C4-2B (cell line): ENCODE results near the gene C2CD3.

ENCODE experiments used
- ZFX ChIP-seq: fragments of 450-650 bp; IDR thresholded peaks from 2 replicates; pipeline ENCODE4 v1.6.1; 2017
- TF ChIP-seq, protein P1 (sequence below): fragments of 450-650 bp; conservative IDR thresholded peaks from 2 replicates; pipeline ENCODE4 v1.5.1; 2017; ENCODE audit warnings: mild to moderate bottlenecking

DNA sequence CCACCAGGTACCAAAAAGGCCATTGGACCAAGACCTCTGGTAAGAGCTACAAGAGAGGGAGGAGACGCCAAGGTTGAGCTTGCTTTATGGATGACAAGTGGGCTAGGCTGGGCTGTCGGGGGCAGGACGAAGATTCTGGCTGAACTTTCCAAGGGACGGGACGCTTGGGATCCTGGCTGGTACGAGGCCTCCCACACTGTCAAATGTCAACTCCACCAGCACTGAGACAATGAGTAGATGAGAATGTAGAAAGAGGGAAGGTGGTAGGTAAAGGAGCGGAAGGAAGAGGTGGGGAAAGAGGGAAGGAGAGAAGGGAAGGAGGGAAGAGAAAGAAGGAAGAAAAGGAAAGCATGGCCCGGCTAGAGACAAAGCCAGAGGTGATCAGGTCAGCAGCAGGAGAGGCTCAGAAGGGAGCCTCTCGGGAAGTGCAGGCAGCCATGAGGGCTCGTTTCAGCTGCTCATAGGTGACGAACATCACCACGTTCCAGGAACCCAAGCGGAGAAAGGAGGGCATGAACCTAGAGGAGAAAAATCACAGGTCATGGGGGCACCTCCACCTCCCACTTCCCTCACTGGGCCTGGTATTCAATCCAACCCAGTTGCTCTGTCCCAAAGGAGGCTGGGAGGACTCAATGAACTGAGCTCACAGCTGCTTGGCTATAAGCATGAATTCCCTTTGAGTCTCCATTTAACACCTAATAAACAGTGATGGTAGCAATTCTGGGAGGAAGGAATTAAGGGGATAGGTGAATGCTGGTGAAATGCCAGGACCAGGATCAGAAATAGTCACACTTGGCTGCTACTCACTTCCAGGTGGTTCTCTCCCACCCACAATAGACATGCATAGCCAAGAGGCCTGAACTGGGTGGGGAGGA is 196.0 kb downstream of the C2CD3 start:
- TF ChIP-seq, protein P1, sequence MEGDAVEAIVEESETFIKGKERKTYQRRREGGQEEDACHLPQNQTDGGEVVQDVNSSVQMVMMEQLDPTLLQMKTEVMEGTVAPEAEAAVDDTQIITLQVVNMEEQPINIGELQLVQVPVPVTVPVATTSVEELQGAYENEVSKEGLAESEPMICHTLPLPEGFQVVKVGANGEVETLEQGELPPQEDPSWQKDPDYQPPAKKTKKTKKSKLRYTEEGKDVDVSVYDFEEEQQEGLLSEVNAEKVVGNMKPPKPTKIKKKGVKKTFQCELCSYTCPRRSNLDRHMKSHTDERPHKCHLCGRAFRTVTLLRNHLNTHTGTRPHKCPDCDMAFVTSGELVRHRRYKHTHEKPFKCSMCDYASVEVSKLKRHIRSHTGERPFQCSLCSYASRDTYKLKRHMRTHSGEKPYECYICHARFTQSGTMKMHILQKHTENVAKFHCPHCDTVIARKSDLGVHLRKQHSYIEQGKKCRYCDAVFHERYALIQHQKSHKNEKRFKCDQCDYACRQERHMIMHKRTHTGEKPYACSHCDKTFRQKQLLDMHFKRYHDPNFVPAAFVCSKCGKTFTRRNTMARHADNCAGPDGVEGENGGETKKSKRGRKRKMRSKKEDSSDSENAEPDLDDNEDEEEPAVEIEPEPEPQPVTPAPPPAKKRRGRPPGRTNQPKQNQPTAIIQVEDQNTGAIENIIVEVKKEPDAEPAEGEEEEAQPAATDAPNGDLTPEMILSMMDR: no peak
- TF ChIP-seq ZFX: no peak
